ENCODE data around the gene CNTNAP2.

The CNTNAP2 gene

DNA sequence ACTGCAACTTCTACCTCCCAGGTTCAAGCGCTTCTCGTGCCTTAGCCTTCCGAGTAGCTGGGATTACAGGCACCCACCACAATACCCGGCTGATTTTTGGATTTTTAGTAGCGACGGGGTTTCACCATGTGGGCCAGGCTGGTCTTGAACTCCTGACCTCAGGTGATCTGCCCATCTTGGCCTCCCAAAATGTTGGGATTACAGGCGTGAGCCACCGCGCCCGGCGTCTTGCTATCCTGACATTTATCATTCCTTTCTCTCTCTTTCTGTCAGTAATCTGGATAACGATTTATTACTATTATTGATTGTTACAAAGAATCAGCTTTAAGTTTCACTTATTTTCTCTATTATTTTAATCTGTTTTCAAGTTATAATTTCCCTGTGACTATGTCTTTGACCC, 548.4 kb downstream of the CNTNAP2 start:
- Histone ChIP-seq H3K36me3 (no peaks in the 10 kb centered on the region), H3K27me3 (no peaks in the 10 kb centered on the region), H3K9me3 (no peaks in the 10 kb centered on the region), H3K4me1 (0 out of 2 replicates have a peak, but pooled peaks cover 2% of the 10 kb centered on the region), H3K4me3 (ENCODE audit: low read depth, low read length) (no peak overlapping the region)
- no peak for DNase-seq
- TF ChIP-seq, protein P1, sequence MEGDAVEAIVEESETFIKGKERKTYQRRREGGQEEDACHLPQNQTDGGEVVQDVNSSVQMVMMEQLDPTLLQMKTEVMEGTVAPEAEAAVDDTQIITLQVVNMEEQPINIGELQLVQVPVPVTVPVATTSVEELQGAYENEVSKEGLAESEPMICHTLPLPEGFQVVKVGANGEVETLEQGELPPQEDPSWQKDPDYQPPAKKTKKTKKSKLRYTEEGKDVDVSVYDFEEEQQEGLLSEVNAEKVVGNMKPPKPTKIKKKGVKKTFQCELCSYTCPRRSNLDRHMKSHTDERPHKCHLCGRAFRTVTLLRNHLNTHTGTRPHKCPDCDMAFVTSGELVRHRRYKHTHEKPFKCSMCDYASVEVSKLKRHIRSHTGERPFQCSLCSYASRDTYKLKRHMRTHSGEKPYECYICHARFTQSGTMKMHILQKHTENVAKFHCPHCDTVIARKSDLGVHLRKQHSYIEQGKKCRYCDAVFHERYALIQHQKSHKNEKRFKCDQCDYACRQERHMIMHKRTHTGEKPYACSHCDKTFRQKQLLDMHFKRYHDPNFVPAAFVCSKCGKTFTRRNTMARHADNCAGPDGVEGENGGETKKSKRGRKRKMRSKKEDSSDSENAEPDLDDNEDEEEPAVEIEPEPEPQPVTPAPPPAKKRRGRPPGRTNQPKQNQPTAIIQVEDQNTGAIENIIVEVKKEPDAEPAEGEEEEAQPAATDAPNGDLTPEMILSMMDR (IDR thresholded peaks at IDR 0.05; ENCODE audit: low read depth, low read length) = no peak

DNA sequence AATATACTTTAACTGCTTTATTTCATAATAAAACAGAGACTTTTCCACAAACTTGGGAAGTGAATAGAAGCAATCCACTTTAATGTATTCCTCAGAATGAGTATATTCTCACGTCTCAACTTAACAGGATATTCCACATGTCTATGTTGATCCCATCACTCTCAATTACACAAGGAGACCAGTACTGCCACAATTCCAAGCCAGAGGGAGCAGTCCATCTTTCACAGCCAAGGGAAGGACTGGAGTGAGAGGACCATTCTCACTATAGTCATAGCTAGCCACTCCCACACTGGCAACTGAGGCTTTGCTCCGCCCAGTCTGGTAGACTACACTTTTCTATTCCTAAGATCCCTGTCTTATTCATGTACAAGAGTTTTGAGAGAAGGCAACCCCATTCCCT, 553.9 kb downstream of the CNTNAP2 start:
- Histone ChIP-seq H3K4me1 (no peaks in the 10 kb centered on the region), H3K36me3 (no peaks in the 10 kb centered on the region), H3K9me3 (no peaks in the 10 kb centered on the region), H3K4me3 (ENCODE audit: low read depth, low read length) (no peak overlapping the region), H3K27me3 (no peaks in the 10 kb centered on the region)
- DNase-seq = no peak
- TF ChIP-seq, protein P1 (IDR thresholded peaks at IDR 0.05; ENCODE audit: low read depth, low read length) = no peak

DNA sequence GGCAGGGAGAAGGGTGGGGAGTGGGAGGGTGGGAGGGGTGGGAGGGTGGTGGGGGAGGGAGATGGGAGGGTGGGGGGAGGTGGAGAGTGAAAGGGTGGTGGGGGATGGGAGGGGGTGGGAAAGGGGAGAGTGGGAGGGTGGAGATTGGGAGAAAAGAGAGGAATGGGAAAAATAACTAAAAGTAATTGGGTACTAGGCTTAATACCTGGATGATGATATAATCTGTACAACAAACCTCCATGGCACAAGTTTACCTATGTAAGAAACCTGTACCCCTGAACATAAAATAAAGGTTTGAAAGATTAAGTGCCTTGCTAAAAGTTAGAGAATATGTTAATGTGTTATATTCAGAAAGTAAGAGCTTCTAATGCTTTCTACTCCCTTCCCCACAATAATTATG, 564.9 kb downstream of the CNTNAP2 start:
- no peak overlapping the region for H3K4me3 ChIP-seq (ENCODE audit: low read depth, low read length)
- TF ChIP-seq, protein P1 (IDR thresholded peaks at IDR 0.05; ENCODE audit: low read depth, low read length) = no peak

DNA sequence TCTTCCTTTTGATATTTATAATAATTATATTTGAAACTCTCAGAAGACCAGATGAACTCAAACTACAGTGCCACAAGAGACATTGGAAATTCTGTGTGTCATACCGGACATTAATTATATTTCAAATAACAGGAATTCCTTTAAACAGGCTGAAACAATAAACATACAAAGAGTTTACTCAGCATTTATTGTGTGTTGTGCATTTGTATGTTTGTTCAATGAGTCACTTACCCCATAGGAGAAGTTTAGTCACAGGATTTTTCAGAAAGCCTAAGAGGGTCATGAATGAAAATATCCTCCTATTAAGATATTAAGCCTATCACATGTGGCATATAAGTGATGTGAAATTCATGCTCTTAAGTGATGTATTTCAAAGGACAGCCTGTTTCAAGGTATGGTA, 566.8 kb downstream of the CNTNAP2 start:
- DNase-seq = no peak
- Histone ChIP-seq H3K9me3 (no peaks in the 10 kb centered on the region), H3K27me3 (no peaks in the 10 kb centered on the region), H3K4me3 (ENCODE audit: low read depth, low read length) (no peak overlapping the region), H3K4me1 (no peaks in the 10 kb centered on the region), H3K36me3 (no peaks in the 10 kb centered on the region)
- TF ChIP-seq, protein P1 (IDR thresholded peaks at IDR 0.05; ENCODE audit: low read depth, low read length) = no peak

More for the DNA sequence above, 564.9 kb downstream of the CNTNAP2 start:
- no peak for DNase-seq
- Histone ChIP-seq H3K4me1 (no peaks in the 10 kb centered on the region), H3K36me3 (no peaks in the 10 kb centered on the region), H3K27me3 (no peaks in the 10 kb centered on the region), H3K9me3 (no peaks in the 10 kb centered on the region)

DNA sequence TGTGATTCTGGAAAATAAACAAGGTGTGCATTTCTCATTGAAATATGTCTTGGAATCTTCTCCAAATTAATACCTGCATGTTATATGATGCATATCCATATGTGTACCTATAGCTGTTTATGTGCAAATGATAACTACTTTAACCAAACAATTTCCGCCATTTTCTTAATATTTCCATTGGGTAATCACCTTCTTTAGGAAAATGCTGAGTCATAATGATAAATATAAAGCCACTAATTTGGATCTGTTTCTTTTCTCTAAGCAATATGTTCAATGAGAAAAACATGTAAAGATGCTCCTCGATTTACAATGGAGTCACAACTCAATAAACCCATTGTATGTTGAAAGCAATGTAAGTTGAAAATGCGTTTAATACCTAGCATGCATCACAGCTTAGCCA, 574.4 kb downstream of the CNTNAP2 start:
- Histone ChIP-seq H3K36me3 (no peaks in the 10 kb centered on the region), H3K27me3 (no peaks in the 10 kb centered on the region)

DNA sequence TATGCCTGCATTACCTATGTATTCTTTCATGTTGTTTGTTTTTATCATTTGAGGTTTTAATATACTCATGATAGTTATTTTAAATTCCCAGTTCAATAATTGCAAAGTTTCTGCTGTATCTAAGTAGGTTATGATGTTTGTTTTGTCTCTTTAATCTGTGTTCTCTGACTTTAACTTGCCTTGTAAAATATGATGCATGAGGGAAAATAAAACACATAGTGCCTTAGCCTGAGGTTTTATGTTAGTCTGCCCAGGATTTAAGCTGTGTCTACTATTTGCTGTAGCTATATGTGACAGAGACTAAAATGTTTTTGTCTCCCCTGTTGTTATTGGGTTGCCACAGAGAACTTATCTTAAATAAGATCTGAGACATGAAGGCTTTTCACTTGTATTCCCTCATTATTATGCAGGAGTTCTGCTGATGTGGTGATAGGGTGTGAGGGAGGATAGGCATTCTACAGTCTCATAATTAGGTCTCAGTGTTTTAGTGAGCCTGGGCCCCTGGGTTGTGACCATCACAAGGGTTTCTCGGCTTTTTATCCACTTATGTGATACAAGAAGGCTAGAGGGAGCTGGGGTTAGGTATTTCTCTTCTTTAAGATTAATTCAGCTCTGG, 582.5 kb downstream of the CNTNAP2 start:
- H3K27me3 ChIP-seq = no peaks in the 10 kb centered on the region
- no peaks in the 10 kb centered on the region for H3K4me1 ChIP-seq
- no peak for DNase-seq
- H3K4me3 ChIP-seq (ENCODE audit: low read depth, low read length) = no peak overlapping the region
- TF ChIP-seq, protein P1 (IDR thresholded peaks at IDR 0.05; ENCODE audit: low read depth, low read length) = no peak
- H3K36me3 ChIP-seq = no peaks in the 10 kb centered on the region
- H3K9me3 ChIP-seq = no peaks in the 10 kb centered on the region

More for the DNA sequence above, 574.4 kb downstream of the CNTNAP2 start:
- no peaks in the 10 kb centered on the region for H3K9me3 ChIP-seq
- TF ChIP-seq, protein P1 (IDR thresholded peaks at IDR 0.05; ENCODE audit: low read depth, low read length) = no peak
- H3K4me3 ChIP-seq (ENCODE audit: low read depth, low read length) = no peak overlapping the region
- no peaks in the 10 kb centered on the region; the same call in 1 of the 2 replicates for H3K4me1 ChIP-seq
- DNase-seq = no peak
